Hepatocyte (in vitro differentiated cells): ENCODE data around the gene SERPINA4.

Experiments
- EZH2 ChIP-seq: fragments of 200-600 bp; sonication (generic); IDR thresholded peaks from 2 replicates; pipeline ENCODE4 v1.6.1; 2016; ENCODE audit warnings: antibody characterized with exemption, mild to moderate bottlenecking, borderline replicate concordance
- EZH2phosphoT487 ChIP-seq: fragments of 200-600 bp; sonication (generic); IDR thresholded peaks from one replicate; pipeline ENCODE4 v1.6.1; 2018; ENCODE audit warnings: antibody characterized with exemption, mild to moderate bottlenecking, low read depth, moderate library complexity; ENCODE audit not compliant: unreplicated experiment, severe bottlenecking
- TF ChIP-seq, protein P1 (sequence below): fragments of 200-600 bp; sonication (generic); IDR thresholded peaks from 2 replicates; pipeline ENCODE4 v1.5.1; 2016; ENCODE audit warnings: antibody characterized with exemption, mild to moderate bottlenecking; ENCODE audit not compliant: poor library complexity

DNA sequence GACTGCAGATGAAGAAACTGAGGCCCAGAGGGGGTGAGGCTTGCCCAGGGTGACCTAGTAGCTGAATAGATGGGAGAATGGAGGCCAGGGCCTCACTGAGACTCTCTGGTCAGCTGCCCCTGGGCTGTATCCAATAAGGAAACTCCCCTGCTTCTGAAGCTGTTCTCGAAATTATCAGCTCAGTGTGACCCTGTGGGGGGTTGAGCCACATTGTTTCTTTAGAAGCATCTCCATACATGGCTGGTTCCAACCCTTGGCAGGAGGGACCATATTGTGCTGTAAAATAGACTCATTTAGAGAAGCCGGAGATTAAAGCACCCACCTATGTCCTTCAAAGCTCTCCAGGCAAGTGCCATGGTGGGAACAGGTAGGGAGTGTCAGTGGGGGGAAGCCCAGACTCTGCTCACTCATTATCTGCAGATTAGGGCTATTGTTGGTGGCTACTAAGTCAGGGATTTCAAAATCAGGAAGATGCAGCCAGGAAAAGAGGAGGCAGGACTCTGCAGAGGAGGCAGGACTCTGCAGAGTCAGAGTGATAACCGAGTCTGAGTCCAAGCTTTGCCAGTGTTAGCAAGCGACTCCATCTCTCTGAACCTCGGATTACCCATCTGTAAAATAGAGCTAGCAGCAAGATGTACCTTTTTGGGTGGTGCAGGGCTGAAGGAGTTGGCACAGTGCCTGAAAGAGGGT lies 23.5 kb downstream of the SERPINA4 start:
- TF ChIP-seq EZH2phosphoT487 (no peak), EZH2 (no peak)
- TF ChIP-seq, protein P1, sequence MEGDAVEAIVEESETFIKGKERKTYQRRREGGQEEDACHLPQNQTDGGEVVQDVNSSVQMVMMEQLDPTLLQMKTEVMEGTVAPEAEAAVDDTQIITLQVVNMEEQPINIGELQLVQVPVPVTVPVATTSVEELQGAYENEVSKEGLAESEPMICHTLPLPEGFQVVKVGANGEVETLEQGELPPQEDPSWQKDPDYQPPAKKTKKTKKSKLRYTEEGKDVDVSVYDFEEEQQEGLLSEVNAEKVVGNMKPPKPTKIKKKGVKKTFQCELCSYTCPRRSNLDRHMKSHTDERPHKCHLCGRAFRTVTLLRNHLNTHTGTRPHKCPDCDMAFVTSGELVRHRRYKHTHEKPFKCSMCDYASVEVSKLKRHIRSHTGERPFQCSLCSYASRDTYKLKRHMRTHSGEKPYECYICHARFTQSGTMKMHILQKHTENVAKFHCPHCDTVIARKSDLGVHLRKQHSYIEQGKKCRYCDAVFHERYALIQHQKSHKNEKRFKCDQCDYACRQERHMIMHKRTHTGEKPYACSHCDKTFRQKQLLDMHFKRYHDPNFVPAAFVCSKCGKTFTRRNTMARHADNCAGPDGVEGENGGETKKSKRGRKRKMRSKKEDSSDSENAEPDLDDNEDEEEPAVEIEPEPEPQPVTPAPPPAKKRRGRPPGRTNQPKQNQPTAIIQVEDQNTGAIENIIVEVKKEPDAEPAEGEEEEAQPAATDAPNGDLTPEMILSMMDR, result no peak
